ENCODE data around the gene NDUFV1. TPM values are rescaled to one million over a fixed set of nuclear protein-coding genes. Genes with fewer than 3 reads are reported as not detected.

Gene NDUFV1
- total RNA-seq, 1 donor from 2014 or later, result 128 TPM

- no peak for TF ChIP-seq CTCF (IDR thresholded peaks at IDR 0.05)
- Histone ChIP-seq H3K4me1 (no peaks in the 10 kb centered on the region), H3K36me3 (no peaks in the 10 kb centered on the region), H3K27me3 (peaks cover 4% of the 10 kb centered on the region), H3K27ac (no peak overlapping the region), H3K4me3 (no peak overlapping the region), H3K9me3 (no peaks in the 10 kb centered on the region)
- DNase-seq (ENCODE audit: low spot score in 2 of 2), result no peak
- intact Hi-C loops (cut with DNase I), result no loop called here
Observed at GRCh38 chr11:67644042-67644441, 37.3 kb downstream of the NDUFV1 start.

- H3K4me1 ChIP-seq, result no peaks in the 10 kb centered on the region
- H3K27ac ChIP-seq, result no peak overlapping the region
- no peak overlapping the region for H3K4me3 ChIP-seq
- H3K9me3 ChIP-seq, result no peaks in the 10 kb centered on the region
- H3K27me3 ChIP-seq, result peaks cover 4% of the 10 kb centered on the region
- no peaks in the 10 kb centered on the region for H3K36me3 ChIP-seq
- no peak for DNase-seq (ENCODE audit: low spot score in 2 of 2)
- intact Hi-C loops (cut with DNase I), result no loop called here
- no peak for TF ChIP-seq CTCF (IDR thresholded peaks at IDR 0.05)
Observed at GRCh38 chr11:67644472-67645418, 38.0 kb downstream of the NDUFV1 start.

- Histone ChIP-seq H3K27ac (no peak overlapping the region), H3K27me3 (peaks cover 4% of the 10 kb centered on the region), H3K4me1 (no peaks in the 10 kb centered on the region), H3K4me3 (no peak overlapping the region), H3K9me3 (no peaks in the 10 kb centered on the region), H3K36me3 (no peaks in the 10 kb centered on the region)
- no peak for TF ChIP-seq CTCF (IDR thresholded peaks at IDR 0.05)
- no peak for DNase-seq (ENCODE audit: low spot score in 2 of 2)
- intact Hi-C loops (cut with DNase I), result no loop called here
Observed at GRCh38 chr11:67645521-67646461, 39.1 kb downstream of the NDUFV1 start.

- Histone ChIP-seq H3K27me3 (peaks cover 4% of the 10 kb centered on the region), H3K4me3 (no peak overlapping the region), H3K27ac (no peak overlapping the region), H3K36me3 (no peaks in the 10 kb centered on the region), H3K9me3 (no peaks in the 10 kb centered on the region), H3K4me1 (no peaks in the 10 kb centered on the region)
- intact Hi-C loops (cut with DNase I), result no loop called here
- no peak for DNase-seq (ENCODE audit: low spot score in 2 of 2)
- no peak for TF ChIP-seq CTCF (IDR thresholded peaks at IDR 0.05)
Observed at GRCh38 chr11:67646535-67647336, 40.0 kb downstream of the NDUFV1 start.

GRCh38 chr11:67647471-67647870, 40.7 kb downstream of the NDUFV1 start:
- intact Hi-C loops (cut with DNase I), result no loop called here
- no peaks in the 10 kb centered on the region for H3K4me1 ChIP-seq
- H3K27me3 ChIP-seq, result peaks cover 4% of the 10 kb centered on the region
- H3K4me3 ChIP-seq, result no peak overlapping the region
- no peaks in the 10 kb centered on the region for H3K36me3 ChIP-seq
- no peaks in the 10 kb centered on the region for H3K9me3 ChIP-seq
- TF ChIP-seq CTCF (IDR thresholded peaks at IDR 0.05), result no peak
- DNase-seq (ENCODE audit: low spot score in 2 of 2), result no peak
- no peak overlapping the region for H3K27ac ChIP-seq
